AG04450 (cell line): ENCODE measurements around the gene SLC7A7. TPM values are rescaled to one million over a fixed set of nuclear protein-coding genes. Genes with fewer than 3 reads are reported as not detected.
A peak's percentile ranks its signal among the peaks of the same experiment; 100 is the strongest.

Experiments
- CTCF ChIA-PET: fragments of 300-600, 350-600 bp; formaldehyde crosslinking; extraction: SDS; loops from one replicate; lab custom pipeline; 2022; ENCODE audit warnings: antibody characterized with exemption, inconsistent platforms; lab: Charles Lee
- POLR2A ChIA-PET: fragments of 350-600 bp; formaldehyde crosslinking; extraction: SDS; loops from one replicate; lab custom pipeline; 2021; ENCODE audit warnings: antibody characterized with exemption, inconsistent platforms; lab: Yijun Ruan, JAX
- DNase-seq: peaks from one replicate; pipeline ENCODE4 v3.0.0-alpha.2; 2011; ENCODE audit warnings: low read depth, low spot score
- H3K27ac ChIP-seq: one replicate; pipeline ENCODE4 v1.5.1; 2012; ENCODE audit warnings: low read depth, low read length, control low read depth
- H3K27me3 ChIP-seq: one replicate; pipeline ENCODE4 v1.6.0; 2012; ENCODE audit warnings: low read length; ENCODE audit not compliant: control insufficient read depth, insufficient read depth
- H3K4me3 ChIP-seq: 2 replicates; pipeline ENCODE4 v1.5.1; 2011; ENCODE audit warnings: mild to moderate bottlenecking, low read depth, low read length, control low read depth
- H3K9me3 ChIP-seq: 2 replicates; pipeline ENCODE4 v1.5.1; 2012; ENCODE audit warnings: low read length; ENCODE audit not compliant: control insufficient read depth, insufficient read depth
- polyA plus RNA-seq: library from polyadenylated mRNA; depleted of rRNA; stranded (reverse); fragments of >200 nt; gene quantifications from 2 replicates; pipeline ENCODE4 v1.2.3, GENCODE V29; 2011
- TF ChIP-seq, protein P1 (sequence below): IDR thresholded peaks from 2 replicates; pipeline ENCODE4 v1.5.1; 2011; ENCODE audit warnings: low read depth, low read length, control low read depth, inconsistent platforms

The SLC7A7 gene
- polyA plus RNA-seq, 1 experiment, result 7.7 TPM

- Histone ChIP-seq H3K27ac (no peak overlapping the region), H3K27me3 (no peaks in the 10 kb centered on the region), H3K4me3 (no peak overlapping the region), H3K9me3 (no peaks in the 10 kb centered on the region; the same call in 1 of the 2 replicates)
- no peak for DNase-seq
- ChIA-PET CTCF (interaction anchor here (0.7 to 8.7 kb wide), 6 partner anchors 31 to 264 kb away, joined by 3 to 217 read pairs (median 22); partner anchors contain the start of gene LRP10), POLR2A (no interaction called here)
- TF ChIP-seq, protein P1, sequence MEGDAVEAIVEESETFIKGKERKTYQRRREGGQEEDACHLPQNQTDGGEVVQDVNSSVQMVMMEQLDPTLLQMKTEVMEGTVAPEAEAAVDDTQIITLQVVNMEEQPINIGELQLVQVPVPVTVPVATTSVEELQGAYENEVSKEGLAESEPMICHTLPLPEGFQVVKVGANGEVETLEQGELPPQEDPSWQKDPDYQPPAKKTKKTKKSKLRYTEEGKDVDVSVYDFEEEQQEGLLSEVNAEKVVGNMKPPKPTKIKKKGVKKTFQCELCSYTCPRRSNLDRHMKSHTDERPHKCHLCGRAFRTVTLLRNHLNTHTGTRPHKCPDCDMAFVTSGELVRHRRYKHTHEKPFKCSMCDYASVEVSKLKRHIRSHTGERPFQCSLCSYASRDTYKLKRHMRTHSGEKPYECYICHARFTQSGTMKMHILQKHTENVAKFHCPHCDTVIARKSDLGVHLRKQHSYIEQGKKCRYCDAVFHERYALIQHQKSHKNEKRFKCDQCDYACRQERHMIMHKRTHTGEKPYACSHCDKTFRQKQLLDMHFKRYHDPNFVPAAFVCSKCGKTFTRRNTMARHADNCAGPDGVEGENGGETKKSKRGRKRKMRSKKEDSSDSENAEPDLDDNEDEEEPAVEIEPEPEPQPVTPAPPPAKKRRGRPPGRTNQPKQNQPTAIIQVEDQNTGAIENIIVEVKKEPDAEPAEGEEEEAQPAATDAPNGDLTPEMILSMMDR, result no peak
These were observed 5.5 kb upstream of the SLC7A7 start for GRCh38 chr14:22820731-22821130.

DNA sequence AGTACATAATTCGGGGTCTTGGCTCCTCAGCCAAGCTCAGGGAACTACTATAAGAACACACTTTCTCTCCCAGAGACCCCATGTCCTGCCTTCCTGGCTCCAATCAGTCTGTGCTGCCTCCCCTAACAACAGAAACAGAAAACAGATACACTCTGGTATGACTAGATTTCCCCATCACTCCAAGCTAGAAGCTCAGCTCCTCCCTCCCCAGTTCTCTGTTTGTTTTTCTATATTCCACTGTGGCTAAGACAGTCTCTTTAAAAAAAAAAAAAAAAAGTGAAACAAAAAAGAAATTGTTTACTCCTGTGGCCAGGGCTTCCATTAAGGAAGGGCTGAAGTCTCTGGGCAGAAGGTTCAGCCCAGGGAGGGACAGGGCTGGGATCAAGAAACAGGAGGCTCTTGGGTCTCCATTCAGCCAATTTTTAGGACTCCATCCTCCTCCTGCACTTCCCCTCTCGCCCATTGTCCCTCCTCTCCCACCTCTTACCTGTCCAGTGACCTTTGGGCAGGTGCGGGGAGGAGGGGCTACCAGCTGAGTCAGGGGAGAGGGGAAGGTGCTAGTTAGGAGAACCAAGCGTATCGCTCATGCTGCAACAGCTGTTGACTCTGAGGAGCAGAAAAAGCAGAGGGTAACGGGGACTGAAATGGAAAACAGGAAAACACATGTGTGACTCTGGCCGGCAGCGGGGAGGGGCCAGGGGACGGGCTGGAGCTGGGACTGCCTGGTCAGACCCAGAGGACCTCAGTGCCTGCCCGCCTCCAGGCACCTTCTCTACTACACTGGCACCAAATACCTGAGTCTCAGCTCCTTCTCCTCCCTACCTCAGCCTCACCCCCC is 4.1 kb upstream of the SLC7A7 start:
- Histone ChIP-seq H3K27ac (peak overlapping the region; percentile 92), H3K9me3 (no peaks in the 10 kb centered on the region; the same call in 1 of the 2 replicates), H3K27me3 (no peaks in the 10 kb centered on the region), H3K4me3 (peak overlapping the region; percentile 56)
- no peak for DNase-seq
- POLR2A ChIA-PET, result interaction anchor here (0.6 to 1.9 kb wide), 5 partner anchors 17 to 479 kb away, joined by 3 to 7 read pairs (median 4); partner anchors contain the start of genes MMP14 and OXA1L
- CTCF ChIA-PET, result interaction anchor here (0.6 to 8.7 kb wide), 11 partner anchors 8 to 264 kb away, joined by 3 to 217 read pairs (median 4); partner anchors contain the start of gene HAUS4
- TF ChIP-seq, protein P1, result no peak

DNA sequence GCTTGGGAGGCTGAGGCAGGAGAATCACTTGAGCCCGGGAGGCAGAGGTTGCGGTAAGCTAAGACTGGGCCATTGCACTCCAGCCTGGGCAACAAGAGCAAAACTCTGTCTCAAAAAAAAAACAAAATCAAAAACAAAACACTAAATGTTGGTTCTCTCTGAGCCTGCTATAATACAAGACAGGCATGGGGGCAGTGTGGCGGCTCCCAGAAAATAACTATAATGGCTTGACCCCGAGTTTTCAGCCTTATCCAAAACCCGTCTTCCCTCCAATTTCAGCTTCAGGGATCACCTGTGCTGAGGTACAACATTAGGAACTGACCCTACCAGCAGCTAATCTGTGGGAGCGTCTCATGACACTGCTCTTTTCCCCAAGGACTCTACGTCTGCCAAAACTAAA is 862 bp downstream of the SLC7A7 start:
- no peaks in the 10 kb centered on the region for H3K9me3 ChIP-seq
- POLR2A ChIA-PET, result no interaction called here
- CTCF ChIA-PET, result interaction anchor here (1.1 kb wide), 1 partner anchor 244 kb away, joined by 3 read pairs; no protein-coding TSS in a partner anchor
- no peak overlapping the region for H3K4me3 ChIP-seq
- H3K27ac ChIP-seq, result no peak overlapping the region
- no peak for DNase-seq
- TF ChIP-seq, protein P1, result no peak
- no peaks in the 10 kb centered on the region for H3K27me3 ChIP-seq

DNA sequence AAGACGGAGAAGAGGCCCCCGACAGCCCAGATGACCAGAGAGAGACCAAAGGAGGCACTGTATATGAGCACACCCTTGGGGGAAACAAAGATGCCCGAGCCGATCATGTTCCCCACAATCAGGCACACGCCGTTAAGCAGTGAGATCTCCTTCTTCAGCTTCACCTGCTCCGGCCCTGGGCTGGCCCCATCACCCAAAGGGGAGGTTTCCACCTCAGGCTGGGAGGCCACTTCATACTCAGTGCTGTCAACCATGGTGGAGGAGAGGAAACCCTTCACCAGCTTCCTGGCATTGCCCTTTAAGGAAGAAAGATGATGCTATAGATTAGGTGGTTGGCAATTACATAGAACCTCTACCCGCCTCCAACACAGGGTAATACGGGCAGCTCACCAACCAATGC is 2.1 kb downstream of the SLC7A7 start:
- CTCF ChIA-PET, result interaction anchor here (0.8 to 1.5 kb wide), 3 partner anchors 10 to 256 kb away, joined by 3 to 4 read pairs (median 3); no protein-coding TSS in a partner anchor
- Histone ChIP-seq H3K9me3 (no peaks in the 10 kb centered on the region), H3K27ac (no peak overlapping the region), H3K4me3 (no peak overlapping the region), H3K27me3 (no peaks in the 10 kb centered on the region)
- POLR2A ChIA-PET, result no interaction called here
- TF ChIP-seq, protein P1, result no peak
- no peak for DNase-seq

DNA sequence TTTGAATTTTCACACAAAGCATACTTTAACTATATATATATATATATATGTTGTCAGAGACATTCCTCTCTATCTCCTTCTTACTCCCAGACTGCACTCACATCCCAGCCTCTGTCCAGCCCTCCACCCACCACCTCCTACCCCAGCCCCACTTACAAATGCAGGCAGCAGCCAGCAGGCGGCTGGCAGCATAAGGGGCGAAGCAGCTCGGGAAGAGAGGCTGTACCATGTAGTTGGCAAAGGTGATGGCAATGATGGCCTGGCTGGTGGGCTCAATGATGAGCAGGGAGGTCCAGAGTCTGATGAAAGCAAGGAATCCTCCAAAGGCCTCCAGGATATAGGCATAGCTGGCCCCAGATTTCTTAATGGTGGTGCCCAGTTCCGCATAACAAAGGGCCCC is 2.5 kb downstream of the SLC7A7 start:
- H3K4me3 ChIP-seq, result no peak overlapping the region
- no peaks in the 10 kb centered on the region for H3K9me3 ChIP-seq
- no peaks in the 10 kb centered on the region for H3K27me3 ChIP-seq
- DNase-seq, result no peak
- TF ChIP-seq, protein P1, result no peak
- no peak overlapping the region for H3K27ac ChIP-seq
- ChIA-PET POLR2A (no interaction called here), CTCF (interaction anchor here (0.8 to 1.5 kb wide), 3 partner anchors 10 to 256 kb away, joined by 3 to 4 read pairs (median 3); no protein-coding TSS in a partner anchor)
